Endothelial cell of hepatic sinusoid (primary cell): ENCODE data around the gene CDC14B.

Source experiments
- in situ Hi-C: cut with HindIII; loops from 2 replicates; pipeline ENCODE4 v1.10.0; 2017; ENCODE audit warnings: low sequenced_read_pairs

CDC14B gene

GRCh38 chr9:96487949-96488348 lies 131.7 kb downstream of the CDC14B start:
- in situ Hi-C loops: no loop called here

DNA sequence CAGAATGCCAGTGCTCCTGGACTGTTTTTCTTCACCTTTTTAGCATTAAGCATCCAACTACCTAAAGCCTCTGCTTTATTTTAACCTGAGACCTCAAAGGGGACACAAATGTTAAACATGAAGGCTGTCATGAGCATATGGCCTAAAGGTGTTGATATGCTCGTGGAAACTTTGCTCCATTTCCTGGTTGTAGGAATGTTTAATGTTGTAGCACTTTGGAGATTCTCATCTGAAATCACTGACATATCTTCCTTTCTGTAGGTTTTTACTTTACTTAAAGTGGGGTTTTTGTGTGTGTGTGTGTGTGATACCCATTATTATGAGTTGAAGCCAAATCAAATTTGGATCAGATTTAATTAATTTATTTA lies 132.6 kb downstream of the CDC14B start:
- in situ Hi-C loops: no loop called here

GRCh38 chr9:96486386-96487028 lies 133.1 kb downstream of the CDC14B start:
- in situ Hi-C loops: no loop called here

- in situ Hi-C loops: no loop called here
Observed at GRCh38 chr9:96485280-96485679, 134.4 kb downstream of the CDC14B start.

DNA sequence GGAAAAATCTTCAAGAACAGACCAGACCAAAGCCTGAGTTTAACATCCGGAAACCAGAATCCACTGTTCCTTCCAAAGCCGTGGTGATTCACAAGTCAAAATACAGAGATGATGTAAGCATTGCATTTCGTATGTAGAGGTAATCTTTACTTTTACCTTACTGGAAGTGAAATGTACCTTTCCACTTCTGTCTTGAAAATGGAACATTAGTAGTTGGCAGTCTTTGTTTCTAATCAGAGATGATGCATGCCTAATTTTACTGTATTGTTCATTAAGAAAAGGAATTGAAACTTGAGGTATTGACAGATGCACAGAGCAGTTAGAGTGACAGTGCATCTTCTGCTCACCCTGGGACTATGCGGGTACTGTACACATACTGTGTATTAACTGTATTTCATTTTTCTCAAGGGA lies 135.1 kb downstream of the CDC14B start:
- in situ Hi-C loops: no loop called here

GRCh38 chr9:96483733-96484390 lies 135.8 kb downstream of the CDC14B start:
- in situ Hi-C loops: no loop called here

DNA sequence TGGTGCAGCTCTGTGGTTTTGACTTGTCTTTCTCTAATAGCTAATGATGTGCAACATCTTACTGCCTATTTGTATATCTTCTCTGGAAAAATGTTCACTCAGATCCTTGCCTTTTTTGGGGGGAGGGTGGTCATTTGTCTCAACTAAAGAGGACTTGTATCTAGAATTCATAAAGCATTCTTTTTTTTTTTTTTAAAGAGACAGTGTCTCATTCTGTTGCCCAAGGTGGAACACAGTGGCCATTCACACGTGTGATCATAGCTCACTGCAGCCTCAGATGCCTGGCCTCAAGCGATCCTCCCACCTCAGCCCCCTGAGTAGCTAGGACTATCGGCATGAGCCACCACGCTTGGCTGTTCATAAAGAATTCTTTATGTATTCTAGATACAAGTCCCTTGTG lies 136.4 kb downstream of the CDC14B start:
- in situ Hi-C loops: no loop called here

DNA sequence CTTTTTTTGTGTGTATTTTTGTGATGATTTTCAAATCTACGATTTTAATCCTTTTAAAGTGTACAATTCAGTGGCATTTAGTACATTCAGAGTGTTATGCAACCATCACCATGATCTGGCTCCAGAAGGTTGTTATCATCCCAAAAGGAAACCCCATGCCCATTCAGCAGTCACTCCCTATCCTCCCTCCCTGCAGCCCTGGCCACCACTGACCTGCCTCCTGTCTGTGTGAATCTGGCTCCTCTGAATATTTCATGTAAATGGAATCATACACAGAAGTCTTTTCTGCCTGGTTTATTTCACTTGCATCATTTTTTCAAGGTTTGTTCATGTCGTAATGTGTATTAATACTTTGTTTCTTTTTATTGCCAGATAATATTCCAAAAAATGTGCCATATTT lies 137.2 kb downstream of the CDC14B start:
- in situ Hi-C loops: no loop called here

DNA sequence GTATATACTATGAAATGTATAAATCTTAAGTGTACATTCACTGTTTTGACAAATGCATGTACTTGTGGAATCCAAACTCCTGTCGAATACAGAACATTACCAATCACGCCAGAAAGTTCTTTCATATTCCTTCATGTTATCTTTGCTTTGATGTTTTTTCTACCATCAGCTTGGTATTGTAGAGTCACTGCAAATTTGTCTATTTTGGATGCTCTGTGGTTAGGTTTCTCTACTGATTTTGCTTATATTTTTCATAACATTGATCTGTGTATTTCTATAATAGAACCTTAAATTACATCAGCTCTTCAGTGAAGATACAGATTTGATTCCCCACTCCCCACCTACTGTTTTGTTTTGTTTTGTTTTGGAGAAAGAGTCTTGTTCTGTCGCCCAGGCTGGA lies 138.9 kb downstream of the CDC14B start:
- in situ Hi-C loops: no loop called here

GRCh38 chr9:96478829-96479371 lies 140.7 kb downstream of the CDC14B start:
- in situ Hi-C loops: no loop called here

- in situ Hi-C loops: no loop called here
Observed at GRCh38 chr9:96476591-96476990, 143.1 kb downstream of the CDC14B start.

GRCh38 chr9:96476013-96476412 lies 143.6 kb downstream of the CDC14B start:
- in situ Hi-C loops: no loop called here

DNA sequence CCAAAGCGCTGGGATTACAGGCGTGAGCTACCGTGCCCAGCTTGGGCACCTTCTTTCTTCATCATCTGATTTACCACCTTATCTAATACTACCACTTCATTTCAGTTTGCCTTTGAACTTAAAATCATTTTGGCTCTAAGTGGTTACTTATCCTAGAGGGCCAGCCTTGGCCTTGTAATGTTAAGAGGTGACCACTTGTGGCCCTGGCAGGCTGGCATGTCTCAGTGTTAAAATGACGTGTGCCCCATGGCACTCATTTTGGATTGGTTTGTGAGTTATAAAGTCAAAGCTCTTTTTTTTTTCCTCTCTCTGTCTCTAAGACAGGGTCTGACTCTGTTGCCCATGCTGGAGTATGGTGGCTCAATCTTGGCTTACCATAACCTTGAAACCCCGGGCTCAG lies 151.9 kb downstream of the CDC14B start:
- in situ Hi-C loops: no loop called here

GRCh38 chr9:96464426-96464825 lies 155.2 kb downstream of the CDC14B start:
- in situ Hi-C loops: no loop called here

DNA sequence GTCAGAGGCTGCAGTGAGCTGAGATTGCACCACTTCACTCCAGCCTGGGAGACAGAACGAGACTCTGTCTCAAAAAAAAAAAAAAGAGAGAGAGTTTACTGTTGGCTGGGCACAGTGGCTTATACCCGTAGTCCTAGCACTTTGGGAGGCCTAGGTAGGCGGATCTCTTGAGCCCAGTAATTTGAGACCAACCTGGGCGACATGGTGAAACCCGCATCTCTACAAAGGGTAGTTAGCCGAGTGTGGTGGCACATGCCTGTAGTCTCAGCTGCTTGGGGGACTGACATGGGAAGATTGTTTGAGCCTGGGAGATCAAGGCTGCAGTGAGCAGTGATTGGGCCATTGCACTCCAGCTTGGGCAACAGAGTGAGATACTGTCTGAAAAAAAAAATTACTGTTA lies 157.1 kb downstream of the CDC14B start:
- in situ Hi-C loops: no loop called here

DNA sequence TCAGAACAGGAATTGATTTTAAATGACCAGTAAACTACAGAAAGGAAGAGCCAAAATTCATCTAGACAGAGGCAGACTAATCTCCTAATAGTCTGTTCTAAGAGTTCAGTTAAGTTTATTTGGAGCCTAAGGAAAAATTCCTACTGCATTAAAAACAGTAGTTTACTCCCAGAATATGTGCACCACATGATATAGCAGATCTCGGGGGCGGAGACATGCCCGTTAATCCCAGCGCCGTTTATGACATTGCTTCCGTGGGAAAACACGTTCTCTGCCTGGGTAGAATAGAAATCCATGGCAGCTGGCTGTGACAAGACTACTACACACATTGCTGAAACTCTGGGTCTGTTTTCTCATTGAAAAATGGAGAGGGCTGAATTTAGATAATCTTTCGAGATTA lies 158.3 kb downstream of the CDC14B start:
- in situ Hi-C loops: no loop called here

GRCh38 chr9:96460882-96461281 lies 158.8 kb downstream of the CDC14B start:
- in situ Hi-C loops: no loop called here

DNA sequence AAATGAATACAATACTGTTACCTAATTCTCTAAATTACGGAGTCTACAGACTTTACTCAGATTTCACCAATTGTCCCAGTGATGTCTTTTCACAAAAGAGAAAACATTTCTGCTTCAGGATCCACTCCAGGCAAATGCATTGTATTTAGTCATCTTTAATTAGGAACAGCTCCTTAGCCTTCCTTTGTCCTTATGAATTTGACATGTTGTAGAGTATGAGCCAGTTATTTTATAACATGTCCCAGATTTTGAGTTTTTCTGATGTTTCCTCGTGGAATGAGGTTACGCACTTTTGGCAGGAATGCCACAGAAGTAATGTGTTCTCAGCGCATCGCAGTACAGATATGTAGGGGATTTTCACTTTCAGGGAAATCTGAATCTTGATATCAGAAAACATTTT lies 159.2 kb downstream of the CDC14B start:
- in situ Hi-C loops: no loop called here

- in situ Hi-C loops: no loop called here
Observed at GRCh38 chr9:96459268-96460007, 160.2 kb downstream of the CDC14B start.

DNA sequence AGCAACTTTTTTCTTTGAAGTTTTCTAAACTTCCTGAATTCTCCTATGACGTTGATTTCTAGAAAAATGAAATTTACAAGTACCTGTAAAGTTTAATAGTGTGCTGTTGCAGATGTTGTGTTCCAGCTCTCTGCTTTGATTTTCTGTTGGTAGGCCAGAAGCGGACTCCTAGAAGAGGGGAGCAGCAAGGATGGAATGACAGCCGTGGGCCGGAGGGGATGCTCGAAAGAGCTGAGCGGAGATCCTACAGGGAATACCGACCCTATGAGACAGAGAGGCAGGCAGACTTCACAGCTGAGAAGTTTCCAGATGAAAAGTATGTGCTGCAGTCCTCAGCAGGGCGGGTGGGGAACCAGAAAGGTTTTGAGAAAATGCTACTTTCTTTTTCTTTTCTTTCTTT lies 161.4 kb downstream of the CDC14B start:
- in situ Hi-C loops: no loop called here

DNA sequence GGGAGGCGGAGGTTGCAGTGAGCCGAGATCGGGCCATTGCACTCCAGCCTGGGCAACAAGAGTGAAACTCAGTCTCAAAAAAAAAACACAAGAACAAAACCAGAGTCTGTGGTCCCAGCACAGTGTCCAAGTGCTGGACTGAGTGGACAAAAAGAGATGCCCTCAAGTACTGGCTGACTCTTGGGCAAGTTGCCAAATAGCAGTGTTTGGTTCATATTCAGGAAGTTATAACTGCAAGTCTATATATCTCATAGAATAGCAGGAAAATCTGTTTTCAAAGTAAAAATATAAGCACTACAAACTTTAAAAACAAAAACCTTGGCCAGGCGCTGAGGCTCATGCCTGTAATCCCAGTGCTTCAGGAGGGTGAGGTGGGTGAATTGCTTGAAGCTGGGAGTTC lies 162.4 kb downstream of the CDC14B start:
- in situ Hi-C loops: no loop called here

- in situ Hi-C loops: no loop called here
Observed at GRCh38 chr9:96453625-96454024, 166.0 kb downstream of the CDC14B start.
